ENCODE results near the gene ZCCHC7. TPM values are rescaled to one million over a fixed set of nuclear protein-coding genes. Genes with fewer than 3 reads are reported as not detected.

The ZCCHC7 gene
- total and polyA plus RNA-seq, 10 of the 15 experiments (the other 5 are each of a cell fraction or from before 2014, with no cell fraction given), result 42.9 to 178 (median 53.3) TPM

GRCh38 chr9:37255187-37255586 lies 134.8 kb downstream of the ZCCHC7 start:
- H3K4me1 ChIP-seq (ENCODE audit: control insufficient read depth, insufficient read depth, low read length), result peaks cover 5% of the 10 kb centered on the region
- no TSS peak for BruUV-seq (replicated peaks)
- POLR2A ChIA-PET, result interaction anchor here (0.8 to 1.3 kb wide), 4 partner anchors 12 to 26 kb away, joined by 3 read pairs; no protein-coding TSS in a partner anchor
- H2AFZ ChIP-seq (ENCODE audit: control insufficient read depth, low read depth, low read length), result no peak overlapping the region
- H3K79me2 ChIP-seq (ENCODE audit: control insufficient read depth, insufficient read depth, low read length), result peaks cover 5% of the 10 kb centered on the region
- H3K4me3 ChIP-seq, result no peak overlapping the region
- TF ChIP-seq ZBTB4 (CRISPR knock-in tag; IDR thresholded peaks at IDR 0.05), result no peak
- TF ChIP-seq IRF5 (IDR thresholded peaks at IDR 0.05; ENCODE audit: borderline replicate concordance), result no peak
- no peak for TF ChIP-seq YBX1 (IDR thresholded peaks at IDR 0.05)
- no peak for TF ChIP-seq CBX3 (IDR thresholded peaks at IDR 0.05; ENCODE audit: borderline replicate concordance, low read depth)
- no peak for TF ChIP-seq BCL11A (IDR thresholded peaks at IDR 0.05; ENCODE audit: low read depth, low read length)
- TF ChIP-seq ZZZ3 (IDR thresholded peaks at IDR 0.05; ENCODE audit: control insufficient read depth, insufficient read length, low read depth), result no peak
- no peak for TF ChIP-seq ZNF622 (IDR thresholded peaks at IDR 0.05)
- CTCF ChIA-PET, result interaction anchor here (0.8 to 1.4 kb wide), 4 partner anchors 12 to 380 kb away, joined by 3 to 7 read pairs (median 4); no protein-coding TSS in a partner anchor
- SMC1A ChIA-PET (ENCODE audit: uncharacterized antibody, unreplicated experiment), result interaction anchor here (0.8 to 2.1 kb wide), 12 partner anchors 9 to 62 kb away, joined by 3 to 10 read pairs (median 4); no protein-coding TSS in a partner anchor
- ATAC-seq, result no peak
- 98% methylated on average over 2 of the region's 2 CpGs for WGBS (ENCODE audit: insufficient coverage, insufficient replicate concordance, low lambda C conversion rate, missing lambda C conversion rate)
- H3K9me3 ChIP-seq (replicated peaks; ENCODE audit: control insufficient read depth, insufficient read depth, low read length), result no peaks in the 10 kb centered on the region; the same call in 1 of the 3 replicates
- DNase-seq (ENCODE audit: low read depth, low spot score), result no peak
- in situ Hi-C loops (cut with MboI), result no loop called here
- intact Hi-C loops (cut with micrococcal nuclease; ENCODE audit: unreplicated experiment), result no loop called here
- H3K27ac ChIP-seq (ENCODE audit: control insufficient read depth, insufficient read depth), result no peak overlapping the region
- no peaks in the 10 kb centered on the region for H4K20me1 ChIP-seq (ENCODE audit: control insufficient read depth, insufficient read depth)
- H3K9ac ChIP-seq (ENCODE audit: control insufficient read depth, insufficient read depth, low read length), result no peak overlapping the region
- RAD21 ChIA-PET (ENCODE audit: unreplicated experiment), result interaction anchor here (0.8 to 0.9 kb wide), 2 partner anchors 21 to 28 kb away, joined by 3 to 6 read pairs; no protein-coding TSS in a partner anchor
- FAIRE-seq, result no peak
- H3K4me2 ChIP-seq (ENCODE audit: control insufficient read depth, insufficient read depth), result no peak overlapping the region
- no peaks in the 10 kb centered on the region for H3K27me3 ChIP-seq (replicated peaks in 1 of 2; ENCODE audit: control insufficient read depth in 2 of 2, insufficient read depth in 2 of 2, low read length in 1 of 2)
- H3K36me3 ChIP-seq (ENCODE audit: control insufficient read depth in 2 of 2, insufficient read depth in 2 of 2, low read length in 1 of 2), result peaks cover 0 to 2% of the 10 kb centered on the region in 2 experiments; a peak in 2 of 4 replicates

Measured in GM12878 (cell line).